Dermis microvascular lymphatic vessel endothelial cell (primary cell): Measurements from ENCODE around the gene KCNMB3. TPM values are rescaled to one million over a fixed set of nuclear protein-coding genes. Genes with fewer than 3 reads are reported as not detected.
"Not testable (repeated sequence)": the region's sequence is repeated elsewhere in the genome, so short reads cannot be mapped to it uniquely, and the experiment has no call there.

Experiments used
- DNase-seq, 2 donors: peaks; one replicate each; pipeline versions ENCODE4 v3.0.0 to v3.0.0-alpha.2; 2010; ENCODE audit warnings: low read depth in 2 of 2
- total RNA-seq: library from RNA; depleted of rRNA; stranded (reverse); fragments of >200 nt; gene quantifications from 2 replicates; pipeline ENCODE4 v1.2.1, GENCODE V29; 2014

KCNMB3 gene
- total RNA-seq, 1 donor from 2014 or later, result 2.7 TPM

DNA sequence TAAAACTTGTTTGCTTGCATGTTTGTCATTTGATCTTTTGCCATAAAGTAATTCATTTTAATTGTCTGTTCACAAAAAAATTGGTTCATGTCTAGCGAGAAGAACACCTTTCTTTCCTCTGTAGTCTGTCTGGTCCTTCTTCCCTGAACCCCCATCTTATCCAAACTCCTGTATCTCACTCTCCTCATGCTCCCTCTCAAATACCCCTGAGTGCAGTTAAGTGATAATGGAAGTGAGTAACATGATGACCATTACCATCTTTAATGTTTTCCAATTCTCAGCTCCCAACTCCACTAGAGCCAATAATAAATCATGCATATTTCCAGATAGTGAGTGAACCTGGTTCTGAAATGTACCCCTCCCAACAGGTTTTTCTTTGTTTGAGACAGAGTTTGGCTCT is 14.2 kb upstream of the KCNMB3 start:
- DNase-seq, result no peak

DNA sequence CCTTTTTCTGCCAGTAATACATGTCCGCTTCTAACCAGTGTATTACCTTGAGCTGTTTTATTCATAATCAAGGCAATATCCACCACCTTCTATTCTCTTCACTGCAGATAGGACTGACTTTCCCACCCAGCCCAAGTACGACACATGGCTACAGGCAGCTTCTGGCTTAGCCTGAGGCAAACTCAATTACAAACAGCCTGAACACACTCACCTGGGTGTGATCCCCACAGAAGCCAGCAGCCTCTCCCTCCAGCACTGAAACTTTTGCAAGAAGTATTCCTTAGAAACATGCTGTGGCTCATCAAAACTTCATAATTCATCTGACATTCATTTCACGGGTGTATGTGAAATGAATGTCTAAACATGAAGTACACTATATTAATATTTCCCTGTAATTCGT is 13.5 kb upstream of the KCNMB3 start:
- DNase-seq, result no peak

DNA sequence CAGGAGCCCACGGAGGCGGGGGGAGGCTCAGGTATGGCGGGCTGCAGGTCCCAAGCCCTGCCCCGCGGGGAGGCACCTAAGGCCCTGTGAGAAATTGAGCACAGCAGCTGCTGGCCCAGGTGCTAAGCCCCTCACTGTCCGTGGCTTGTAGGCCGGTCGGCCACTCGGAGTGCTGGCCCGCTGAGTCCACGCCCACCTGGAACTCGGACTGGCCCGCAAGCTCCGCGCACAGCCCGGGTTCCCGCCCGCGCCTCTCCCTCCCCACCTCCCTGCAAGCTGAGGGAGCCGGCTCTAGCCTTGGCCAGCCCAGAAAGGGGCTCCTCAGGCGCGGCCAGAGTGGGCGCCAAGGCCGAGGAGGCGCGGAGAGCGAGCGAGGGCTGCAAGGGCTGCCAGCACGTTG is 12.2 kb upstream of the KCNMB3 start:
- no peak for DNase-seq

DNA sequence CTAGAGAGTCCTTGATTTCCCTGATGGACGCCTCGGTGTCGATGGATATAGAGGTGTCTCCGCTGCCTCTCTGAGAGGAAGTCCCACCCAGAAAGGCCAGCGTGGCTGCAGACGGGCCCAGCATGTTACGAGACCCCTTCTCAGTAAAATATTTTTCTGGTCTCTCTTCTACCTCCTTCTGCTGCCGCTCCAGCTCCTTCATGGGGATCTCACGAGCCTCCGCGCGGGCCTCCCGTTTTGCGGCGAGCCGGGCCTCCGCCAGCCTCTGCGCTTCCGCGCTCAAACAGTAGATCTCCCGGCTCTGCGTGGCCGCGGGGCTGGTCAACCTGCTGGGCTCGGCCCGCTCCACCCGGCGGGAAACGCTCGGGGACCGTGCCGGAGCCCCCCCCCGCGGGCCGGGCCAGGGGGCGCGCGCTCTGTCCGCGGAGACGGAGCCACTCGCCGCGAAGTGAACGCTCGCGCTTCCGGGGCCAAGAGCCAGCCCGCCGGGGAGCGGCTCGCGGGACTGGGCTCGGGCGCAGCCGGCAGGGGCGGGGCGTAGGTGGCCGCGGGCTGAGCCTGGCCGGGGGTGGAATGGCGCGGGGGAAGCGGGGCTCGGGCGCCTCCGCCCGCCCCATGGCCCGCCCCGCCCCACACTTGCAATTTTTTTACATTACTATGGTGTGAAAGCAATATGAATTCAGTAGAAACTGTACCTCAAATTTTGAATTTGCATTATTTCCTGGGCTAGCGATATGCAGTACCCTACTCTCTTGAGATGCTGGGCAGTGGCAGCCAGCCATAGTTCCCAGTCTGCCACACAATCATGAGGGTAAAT is 10.2 kb upstream of the KCNMB3 start:
- DNase-seq, result peak in 1 of 2 donors; percentile 55

DNA sequence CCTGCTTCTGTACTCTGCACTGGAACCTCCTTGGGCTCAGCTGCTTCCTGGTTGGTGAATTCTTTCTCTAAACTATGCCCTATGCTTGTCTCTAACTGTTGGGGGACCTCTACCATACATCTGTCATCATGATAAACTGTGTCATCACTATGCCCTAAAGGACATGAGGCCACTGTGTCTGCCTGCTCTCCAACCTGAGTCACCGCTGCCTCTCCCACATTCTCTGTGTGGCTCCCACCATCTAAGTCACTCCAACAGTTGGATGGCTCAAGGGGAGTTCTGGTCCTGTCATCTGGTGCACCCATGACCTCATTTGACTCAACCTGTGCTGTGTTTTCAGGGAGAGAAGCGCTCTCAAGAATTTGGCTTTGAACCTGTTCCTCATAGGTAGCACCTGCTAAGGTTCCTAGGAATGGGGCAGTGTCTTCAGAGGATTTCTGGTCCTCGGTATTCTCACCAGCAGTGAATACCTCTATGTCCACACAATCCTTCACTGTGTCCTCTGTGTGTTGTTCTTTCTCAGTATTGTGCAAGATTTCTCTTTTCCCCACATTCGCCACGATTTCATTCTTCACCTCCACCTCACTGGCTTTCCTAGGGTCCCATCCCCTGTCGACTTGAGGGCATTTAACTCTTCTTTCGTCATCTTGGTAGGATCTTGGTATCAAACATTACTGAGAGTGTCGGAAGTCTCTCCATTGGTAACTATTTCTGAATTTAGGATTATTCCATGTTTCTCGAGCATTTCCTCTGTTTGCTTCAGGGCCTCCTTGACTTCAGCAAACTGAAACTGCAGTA is 9.2 kb upstream of the KCNMB3 start:
- DNase-seq, result not testable (repeated sequence)

DNA sequence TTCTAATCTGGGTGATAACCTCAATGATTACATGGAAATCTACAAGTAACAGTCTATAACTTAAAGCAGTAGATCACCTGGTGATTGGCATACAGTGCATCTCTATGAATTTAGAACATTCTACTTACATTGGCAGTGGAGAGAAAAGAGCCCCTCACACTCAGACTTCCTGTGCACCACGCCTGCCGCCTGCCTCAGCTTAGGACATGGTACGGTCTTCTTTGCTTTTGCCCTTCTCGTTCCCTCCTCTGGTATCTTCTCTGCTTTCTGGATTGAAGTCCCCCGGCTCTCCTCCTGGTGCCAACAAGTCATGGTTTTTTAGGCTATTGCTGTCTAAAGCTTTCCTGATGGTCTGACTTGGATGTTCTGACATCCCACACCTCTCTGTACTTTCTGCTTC is 7.9 kb upstream of the KCNMB3 start:
- no peak for DNase-seq

DNA sequence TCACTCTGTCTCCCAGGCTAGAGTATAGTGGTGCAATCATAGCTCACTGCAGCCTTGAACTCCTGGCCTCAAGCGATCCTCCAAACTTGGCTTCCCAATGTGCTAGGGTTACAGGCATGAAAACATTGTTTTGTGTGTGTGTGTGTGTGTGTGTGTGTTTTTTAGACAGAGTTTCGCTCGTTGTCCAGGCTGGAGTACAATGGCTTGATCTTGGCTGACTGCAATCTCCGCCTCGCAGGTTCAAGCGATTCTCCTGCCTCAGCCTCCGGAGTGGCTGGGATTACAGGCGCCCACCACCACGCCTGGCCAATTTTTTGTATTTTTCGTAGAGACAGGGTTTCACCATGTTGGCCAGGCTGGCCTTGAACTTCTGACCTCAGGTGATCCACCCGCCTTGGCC is 6.8 kb upstream of the KCNMB3 start:
- DNase-seq, result not testable (repeated sequence)

DNA sequence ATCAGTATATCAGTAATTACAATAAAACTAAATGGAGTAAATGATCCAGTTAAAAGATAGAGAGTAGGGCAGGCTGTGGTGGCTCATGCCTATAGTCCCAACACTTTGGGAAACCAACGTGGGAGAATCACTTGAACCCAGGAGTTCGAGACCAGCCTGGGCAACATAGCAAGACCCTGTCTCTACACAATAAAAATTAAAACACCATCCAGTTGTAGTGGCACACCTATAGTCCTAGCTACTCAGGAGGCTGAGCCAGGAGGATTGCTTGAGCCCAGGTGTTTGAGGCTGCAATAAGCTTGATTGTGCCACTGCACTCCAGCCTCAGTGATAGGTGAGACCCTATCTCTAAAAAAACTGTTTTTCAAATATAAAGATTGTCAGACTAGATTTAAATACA is 5.9 kb upstream of the KCNMB3 start:
- DNase-seq, result no peak

DNA sequence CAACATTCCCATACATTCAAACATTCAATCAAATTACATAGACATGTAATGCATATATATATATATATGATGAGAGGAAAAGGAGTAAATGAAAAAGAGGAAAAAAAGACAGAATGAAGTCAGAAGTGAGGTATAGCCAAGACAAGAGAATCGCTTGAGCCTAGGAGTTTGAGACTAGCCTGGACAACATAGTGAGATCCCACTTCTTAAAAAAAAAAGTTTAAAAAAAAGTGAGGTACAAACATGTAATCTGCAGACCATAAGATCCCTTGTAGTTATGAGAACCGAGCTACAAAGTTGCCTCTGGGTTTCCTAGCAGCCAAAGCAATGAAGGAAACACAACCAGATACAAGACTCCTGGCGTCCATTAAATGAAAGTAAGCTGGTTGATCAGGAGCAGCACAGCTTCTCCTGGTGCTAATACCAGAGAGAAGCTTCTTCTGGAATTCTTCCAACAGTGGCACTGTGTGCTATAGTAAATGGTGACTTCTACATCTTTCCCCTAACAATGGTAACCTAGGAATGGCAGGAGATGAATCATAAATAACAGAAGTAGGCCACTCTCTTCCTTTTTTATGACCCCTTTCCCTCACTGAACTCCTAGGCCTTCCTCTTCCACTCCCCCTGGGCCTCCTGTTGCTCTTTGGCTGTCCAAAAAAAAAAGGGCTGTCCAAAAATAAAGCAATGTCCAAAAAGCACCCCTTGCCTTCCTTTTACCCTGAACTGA is 3.5 kb downstream of the KCNMB3 start:
- DNase-seq, result peak in 1 of 2 donors; percentile 44

DNA sequence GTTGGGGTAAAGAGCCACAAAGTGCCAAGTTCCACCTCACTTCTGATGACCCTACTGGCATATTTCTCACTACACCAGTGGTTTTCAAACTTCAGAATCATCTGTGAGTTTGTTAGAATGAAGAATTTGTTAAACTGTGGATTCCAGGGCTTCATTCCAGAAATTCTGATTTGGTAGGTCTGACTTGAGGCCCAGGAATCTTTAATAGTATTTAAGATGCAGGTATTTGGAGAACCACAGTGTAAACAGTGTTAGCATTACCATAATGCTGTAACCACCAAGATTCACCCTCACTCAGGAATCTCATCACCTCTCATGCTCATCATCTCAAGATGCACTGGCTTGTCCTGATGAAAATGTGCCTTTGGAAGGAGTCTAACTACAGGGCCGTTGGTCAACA is 6.0 kb downstream of the KCNMB3 start:
- no peak for DNase-seq

DNA sequence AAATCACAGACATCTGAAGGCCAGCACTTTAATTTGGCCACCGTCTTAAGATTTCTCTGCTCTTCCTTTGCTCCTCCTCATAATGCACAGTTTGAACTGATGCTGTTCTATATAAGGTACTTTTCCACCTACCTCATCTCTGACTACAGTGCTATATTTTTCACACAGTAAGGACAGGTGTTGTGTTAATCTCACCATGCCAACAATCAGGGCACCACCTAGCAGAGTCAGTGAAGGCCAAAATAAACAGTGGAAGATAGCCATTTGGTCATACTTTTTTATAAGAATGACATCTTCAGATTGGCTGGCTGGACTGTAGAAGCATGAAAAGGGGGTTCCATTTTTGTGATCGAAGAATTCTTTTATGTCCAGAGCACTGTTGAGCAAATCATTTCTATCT is 8.1 kb downstream of the KCNMB3 start:
- not testable (repeated sequence) for DNase-seq

DNA sequence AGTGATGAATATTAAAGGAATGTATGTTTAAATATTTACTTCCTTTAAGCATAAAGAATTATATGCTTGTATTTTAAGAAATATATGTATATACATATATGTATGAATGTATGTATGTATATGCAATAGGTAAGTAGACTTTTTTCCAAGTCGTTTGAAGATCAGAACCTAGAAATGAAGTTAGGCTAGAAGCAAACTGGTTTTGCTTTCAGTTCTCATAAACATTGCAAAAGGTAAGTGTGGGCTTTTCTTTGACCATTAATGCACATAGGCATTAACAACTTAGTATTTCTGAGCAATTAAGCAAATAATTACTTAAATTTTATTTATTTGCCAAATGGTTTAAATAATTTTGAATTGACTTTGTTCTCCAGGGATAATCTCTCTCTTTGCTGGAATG is 10.6 kb downstream of the KCNMB3 start:
- not testable (repeated sequence) for DNase-seq

DNA sequence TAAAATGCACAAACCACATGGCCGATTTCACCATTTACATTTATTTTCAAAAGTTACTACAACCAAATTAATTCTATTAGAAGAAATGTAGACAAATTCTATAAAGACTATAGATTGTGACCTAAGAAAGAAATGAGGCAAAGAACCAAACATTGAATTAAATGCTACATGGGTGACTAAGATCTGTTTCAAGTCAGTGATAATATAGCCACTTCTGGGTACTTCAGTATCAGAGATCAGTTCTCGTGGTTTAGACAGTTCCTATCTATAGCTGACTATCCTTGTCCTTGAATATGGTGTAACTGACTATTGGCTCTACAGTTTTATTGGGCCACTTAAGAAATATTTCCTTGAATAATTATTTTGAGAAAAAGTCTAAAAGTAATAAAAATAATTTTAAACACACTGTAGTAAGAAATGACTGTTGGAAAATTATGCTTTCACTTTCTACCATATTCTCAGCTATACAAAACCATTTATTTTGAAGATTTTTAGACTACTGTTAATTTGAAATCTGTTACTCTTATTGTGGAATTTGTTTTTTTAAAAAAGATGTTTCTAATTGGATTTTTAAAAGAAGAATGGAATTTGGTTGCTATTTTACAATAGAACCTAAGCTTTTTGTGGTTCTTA is 14.1 kb downstream of the KCNMB3 start:
- DNase-seq, result no peak

DNA sequence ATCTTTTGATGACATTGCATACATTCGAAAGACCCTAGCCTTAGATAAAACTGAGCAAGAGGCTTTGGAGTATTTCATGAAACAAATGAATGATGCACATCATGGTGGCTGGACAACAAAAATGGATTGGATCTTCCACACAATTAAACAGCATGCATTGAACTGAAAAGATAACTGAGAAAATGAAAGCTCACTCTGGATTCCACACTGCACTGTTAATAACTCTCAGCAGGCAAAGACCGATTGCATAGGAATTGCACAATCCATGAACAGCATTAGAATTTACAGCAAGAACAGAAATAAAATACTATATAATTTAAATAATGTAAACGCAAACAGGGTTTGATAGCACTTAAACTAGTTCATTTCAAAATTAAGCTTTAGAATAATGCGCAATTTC is 16.7 kb downstream of the KCNMB3 start:
- DNase-seq, result no peak

DNA sequence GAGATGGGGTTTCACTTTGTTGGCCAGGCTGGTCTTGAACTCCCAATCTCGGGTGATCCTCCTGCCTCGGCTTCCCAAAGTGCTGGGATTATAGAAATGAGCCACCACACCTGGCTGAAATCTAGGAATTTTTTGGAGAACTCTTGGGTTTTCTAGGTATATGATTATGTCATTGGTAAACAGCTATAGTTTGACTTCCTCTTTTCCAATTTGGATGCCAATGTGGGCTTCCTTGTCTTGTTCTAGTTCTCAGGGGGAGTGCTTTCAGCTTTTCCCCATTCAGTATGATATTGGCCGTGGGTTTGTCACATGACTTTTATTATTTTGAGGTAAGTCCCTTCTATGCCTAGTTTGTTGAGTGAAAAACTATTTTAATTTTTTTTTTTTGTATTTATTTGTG is 17.9 kb downstream of the KCNMB3 start:
- no peak for DNase-seq

DNA sequence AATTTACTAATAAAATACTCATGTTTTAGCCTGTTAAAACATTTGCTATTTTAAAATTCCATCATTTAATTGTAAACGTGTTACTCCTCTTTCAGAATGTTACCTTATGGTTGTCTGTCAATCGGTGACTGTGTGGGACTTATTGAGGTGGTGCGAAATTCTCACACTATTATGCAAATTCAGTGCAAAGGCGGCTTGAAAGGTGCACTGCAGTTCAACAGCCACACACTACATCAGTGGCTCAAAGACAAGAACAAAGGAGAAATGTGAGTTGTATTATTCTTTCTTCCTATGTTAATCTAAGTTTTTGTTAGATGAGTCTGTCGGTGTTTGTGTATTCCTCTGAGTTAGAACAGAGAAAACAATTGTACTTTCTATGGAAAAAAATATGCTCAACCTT is 21.7 kb downstream of the KCNMB3 start:
- DNase-seq, result no peak

DNA sequence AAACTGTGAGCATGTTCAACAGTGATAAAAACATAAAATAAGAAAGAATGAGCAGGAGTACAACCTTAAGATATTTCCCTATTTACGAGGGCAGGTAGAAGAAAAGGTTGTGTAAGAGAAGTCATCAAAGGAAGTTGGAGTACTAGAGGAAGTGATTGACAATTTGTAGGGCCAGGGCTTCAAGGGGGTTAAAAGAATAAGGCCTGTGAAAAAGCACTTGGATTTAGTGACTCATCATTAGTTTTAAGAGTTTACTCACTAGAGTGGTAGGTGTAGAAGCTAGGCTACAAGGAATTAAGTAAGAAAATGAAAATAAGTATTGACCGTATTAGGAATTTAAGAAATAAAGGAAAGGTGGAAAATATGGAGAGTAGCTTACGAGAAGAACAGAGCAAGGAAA is 23.6 kb downstream of the KCNMB3 start:
- no peak for DNase-seq

DNA sequence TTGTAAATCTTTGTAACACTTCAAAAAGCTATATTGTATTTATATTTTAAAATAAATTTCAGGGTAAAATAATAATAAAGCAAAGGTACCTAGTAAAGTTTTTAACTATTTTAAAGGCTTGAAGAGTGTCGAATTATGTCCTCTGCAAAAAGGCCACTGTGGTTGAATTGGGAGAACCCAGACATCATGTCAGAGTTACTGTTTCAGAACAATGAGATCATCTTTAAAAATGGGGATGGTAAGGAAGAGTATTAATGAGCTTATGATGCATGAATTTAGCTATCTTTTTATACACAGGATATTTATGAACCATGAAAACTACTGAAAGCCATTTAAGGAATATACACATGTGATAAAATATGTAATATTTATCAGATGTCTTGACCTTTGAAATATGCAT is 26.3 kb downstream of the KCNMB3 start:
- DNase-seq, result no peak

DNA sequence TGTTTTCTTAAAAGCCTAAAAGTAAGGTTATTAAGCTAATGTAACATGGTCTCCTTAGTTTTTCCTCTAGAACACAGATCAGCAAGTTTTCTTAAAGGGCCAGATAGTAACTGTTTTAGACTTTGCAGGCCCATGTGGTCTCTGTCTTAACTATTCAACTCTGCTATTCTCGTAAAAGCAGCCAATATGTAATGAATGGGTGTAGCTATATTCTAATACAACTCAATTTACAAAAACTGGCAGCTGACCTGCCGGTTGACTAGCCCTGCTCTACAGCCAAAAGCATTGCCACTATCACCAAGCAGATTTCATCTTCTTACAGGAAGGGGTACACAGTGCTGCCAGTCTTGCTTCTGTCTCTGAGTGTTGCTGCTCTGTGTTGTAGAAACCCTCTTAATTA is 27.4 kb downstream of the KCNMB3 start:
- no peak for DNase-seq

DNA sequence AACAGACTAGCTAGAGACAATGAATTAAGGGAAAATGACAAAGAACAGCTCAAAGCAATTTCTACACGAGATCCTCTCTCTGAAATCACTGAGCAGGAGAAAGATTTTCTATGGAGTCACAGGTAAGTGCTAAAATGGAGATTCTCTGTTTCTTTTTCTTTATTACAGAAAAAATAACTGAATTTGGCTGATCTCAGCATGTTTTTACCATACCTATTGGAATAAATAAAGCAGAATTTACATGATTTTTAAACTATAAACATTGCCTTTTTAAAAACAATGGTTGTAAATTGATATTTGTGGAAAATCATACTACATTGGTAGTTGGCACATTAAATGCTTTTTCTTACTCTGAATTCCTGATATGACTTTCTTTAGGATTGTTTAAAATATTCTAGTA is 32.7 kb downstream of the KCNMB3 start:
- DNase-seq, result not testable (repeated sequence)

DNA sequence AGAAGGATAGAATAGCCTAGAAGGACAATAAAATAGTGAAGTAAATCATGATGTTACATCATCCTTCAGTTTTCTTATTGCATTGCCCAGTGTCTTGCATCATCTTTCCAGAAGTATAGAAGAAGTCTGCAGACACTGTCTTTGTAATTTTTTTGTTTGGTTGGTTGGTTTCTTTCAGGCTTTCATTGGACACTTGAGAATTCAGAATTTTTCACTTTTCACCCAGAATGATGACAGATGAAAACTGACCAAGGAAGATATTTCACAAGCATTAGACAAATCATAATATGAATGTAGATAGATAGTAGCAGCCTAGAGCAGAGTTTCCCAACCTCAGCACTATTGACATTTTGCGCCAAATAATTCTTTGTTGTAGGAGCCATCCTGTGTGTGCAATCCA is 35.4 kb downstream of the KCNMB3 start:
- not testable (repeated sequence) for DNase-seq

DNA sequence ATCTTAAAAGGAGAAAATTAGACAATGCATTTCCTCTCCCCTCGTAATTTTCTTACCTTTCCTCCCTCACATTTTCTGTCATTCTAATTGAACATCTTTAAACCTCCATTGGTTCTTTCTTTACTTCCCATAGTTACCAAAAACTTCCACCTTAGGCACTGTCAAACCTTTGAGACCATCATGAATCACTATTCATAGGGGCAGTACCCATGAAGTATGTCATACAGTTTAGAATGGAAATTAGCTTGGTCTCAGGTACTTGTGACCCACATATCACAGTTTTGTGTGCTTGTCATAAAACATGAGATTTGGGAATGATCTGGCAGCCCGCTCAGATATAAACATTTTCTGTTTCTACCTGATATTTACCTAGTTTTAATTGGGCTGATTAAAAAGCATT is 50.1 kb downstream of the KCNMB3 start:
- DNase-seq, result no peak
